GM12872 (cell line): Measurements from ENCODE around the gene MELK.

Experiments used
- TF ChIP-seq, protein P1 (sequence below): IDR thresholded peaks from 3 replicates; pipeline ENCODE4 v1.5.1; 2011; ENCODE audit warnings: low read depth, mild to moderate bottlenecking, low read length, moderate library complexity; ENCODE audit not compliant: insufficient read depth

MELK gene

DNA sequence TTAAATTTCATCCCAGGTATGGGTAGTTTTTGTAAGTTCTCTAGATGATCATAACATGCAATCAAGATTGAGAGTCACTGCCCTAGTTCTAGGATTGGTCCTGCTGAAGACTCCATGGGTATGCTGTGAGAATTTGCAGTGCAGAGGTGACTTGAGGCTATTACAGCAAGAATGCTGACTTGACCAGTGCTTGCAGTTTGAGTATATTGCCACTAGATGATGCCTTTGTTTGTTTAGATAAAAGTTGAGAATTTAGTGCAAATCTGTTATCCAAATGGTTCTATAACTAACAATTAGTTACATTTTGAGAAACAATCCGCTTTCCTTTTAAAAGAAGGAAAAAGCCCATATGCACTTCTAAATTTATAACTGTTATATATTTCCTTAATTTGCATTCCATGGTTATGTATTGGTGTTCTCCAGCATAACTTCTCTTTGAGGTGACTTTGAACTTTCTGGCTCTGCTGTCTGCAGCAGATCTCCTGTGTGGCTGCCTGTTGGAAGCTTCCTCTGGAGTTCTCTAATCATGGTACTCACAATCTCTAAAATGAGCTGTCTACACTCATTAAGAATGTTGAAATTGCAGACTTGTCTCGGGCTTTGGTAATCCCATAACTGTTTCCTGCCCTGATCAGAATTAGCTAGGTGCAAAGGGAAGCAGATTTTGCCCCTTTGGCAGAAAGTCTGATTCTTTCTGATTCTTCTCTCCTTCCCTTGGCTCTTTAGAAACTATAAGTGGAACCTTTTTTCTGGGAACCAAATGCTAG lies 24.9 kb downstream of the MELK start:
- TF ChIP-seq, protein P1, sequence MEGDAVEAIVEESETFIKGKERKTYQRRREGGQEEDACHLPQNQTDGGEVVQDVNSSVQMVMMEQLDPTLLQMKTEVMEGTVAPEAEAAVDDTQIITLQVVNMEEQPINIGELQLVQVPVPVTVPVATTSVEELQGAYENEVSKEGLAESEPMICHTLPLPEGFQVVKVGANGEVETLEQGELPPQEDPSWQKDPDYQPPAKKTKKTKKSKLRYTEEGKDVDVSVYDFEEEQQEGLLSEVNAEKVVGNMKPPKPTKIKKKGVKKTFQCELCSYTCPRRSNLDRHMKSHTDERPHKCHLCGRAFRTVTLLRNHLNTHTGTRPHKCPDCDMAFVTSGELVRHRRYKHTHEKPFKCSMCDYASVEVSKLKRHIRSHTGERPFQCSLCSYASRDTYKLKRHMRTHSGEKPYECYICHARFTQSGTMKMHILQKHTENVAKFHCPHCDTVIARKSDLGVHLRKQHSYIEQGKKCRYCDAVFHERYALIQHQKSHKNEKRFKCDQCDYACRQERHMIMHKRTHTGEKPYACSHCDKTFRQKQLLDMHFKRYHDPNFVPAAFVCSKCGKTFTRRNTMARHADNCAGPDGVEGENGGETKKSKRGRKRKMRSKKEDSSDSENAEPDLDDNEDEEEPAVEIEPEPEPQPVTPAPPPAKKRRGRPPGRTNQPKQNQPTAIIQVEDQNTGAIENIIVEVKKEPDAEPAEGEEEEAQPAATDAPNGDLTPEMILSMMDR = peak; percentile 77

DNA sequence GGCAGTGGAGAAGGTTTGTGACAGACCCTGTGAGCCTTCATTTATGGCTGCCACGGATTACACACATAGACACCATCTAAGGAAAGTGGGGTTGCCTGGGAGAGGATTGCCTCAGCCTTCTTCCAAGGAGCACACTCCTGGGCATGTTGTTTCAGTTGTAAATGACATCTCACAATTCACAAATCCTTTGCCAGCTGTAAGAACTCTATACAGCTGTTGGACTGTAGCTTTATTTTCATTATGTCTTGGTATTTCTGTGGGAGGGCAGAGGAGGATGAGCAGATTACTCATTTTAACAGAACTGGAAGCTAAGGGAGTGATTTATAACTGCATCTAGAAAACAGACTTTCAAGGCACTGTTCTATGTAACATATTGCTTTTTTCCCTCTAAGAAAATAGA lies 25.6 kb downstream of the MELK start:
- TF ChIP-seq, protein P1 = no peak

DNA sequence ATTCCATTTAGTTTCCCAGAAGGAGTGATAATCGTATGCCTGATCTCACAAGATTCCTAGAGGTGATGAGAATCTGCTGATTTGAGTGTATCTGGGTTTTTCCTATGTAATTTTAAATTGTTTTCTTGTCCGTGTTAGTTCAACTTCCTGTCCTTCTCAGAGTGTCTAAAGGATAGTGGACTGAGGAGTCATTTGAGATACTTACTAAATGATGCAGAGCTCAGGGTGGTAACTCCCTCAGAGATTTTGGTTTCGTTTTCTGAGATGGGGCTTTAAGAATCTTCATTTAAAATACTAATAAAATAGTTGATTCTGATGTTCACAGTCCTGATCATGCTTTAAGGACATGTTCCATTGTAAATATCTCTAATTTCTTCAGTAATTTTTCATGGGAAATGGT lies 30.3 kb downstream of the MELK start:
- TF ChIP-seq, protein P1 = no peak

DNA sequence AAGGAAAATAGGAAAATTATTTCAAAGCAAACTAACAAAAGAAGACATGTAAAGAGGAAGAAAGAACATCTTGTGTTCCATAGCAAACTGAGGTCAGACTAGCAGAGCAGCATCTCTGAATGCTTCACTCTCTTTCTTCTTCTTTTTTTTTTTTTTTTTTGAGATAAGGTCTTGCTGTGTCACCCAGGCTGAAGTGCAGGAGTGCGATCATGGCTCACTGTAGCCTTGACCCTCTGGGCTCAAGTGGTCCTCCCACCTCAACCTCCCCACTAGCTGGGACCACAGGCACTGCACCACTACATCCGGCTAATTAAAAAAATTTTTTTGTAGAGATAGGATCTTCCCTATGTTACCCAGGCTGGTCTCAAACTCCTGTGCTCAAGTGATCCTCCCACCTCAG lies 36.6 kb downstream of the MELK start:
- TF ChIP-seq, protein P1 = no peak

DNA sequence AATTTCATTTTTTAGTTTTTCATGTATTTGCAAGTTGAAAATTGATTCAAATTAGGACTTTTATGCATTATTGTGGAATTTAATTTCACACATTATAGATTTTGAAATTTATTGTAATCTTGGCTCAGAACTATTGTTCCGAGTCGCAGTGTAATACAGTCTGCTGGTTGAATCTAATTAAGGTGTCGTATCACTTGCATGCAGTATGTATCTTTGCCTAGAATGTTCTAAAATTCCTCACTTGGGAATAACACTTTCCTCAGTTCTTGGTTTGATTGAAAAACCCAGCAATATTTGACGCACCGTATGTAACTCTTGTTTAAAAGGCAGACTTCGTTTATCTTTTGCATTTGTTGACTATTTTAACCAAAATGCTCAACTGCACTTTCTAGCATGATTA lies 49.4 kb downstream of the MELK start:
- TF ChIP-seq, protein P1 = no peak

DNA sequence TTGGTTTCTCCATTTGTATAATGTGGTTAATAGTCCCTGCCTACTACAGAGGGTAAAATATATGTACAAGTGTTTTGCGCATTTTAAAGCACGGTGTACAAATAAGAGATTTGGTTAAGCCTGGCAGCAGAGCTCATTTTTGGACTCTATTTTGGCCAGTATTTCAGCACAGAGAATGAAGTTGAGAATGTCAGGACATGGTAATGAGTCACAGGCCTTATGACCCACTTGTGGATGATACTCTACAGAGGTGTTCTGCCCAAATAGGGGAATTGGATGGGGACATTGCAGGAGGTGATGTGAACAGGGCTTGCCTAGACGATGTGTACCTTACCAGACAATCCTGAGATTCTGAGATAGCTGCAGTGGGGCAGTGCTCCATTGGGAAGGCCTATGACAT lies 50.6 kb downstream of the MELK start:
- TF ChIP-seq, protein P1 = no peak

DNA sequence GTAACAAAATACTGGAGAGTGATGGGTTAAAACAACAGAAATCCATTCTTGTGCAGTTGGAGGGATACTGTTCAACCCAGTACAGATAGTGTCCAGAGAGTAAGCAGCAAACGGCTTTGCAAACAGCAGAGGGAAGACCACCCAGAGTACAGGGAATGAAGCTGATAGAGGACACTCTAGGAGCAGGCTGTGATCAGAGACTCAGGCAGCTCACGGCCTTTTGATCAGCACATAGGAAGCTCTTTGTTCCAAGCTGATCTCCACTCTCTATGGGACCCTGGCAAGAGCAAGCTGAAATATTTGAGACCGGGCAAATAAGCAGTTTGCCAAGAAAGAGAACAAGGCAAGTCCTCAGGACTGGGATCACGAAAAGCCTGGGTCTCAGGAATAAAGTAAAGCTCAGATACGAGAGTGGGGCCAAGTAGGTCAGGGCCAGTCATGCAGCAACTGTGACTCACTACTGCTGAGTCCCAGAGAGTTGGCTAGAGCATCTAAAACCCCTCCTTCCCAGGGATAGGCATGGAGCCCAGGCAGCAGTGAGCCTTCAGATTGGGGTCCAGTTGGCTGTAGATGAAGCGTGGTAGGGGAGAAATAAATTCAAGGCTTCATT lies 52.4 kb downstream of the MELK start:
- TF ChIP-seq, protein P1 = no peak
